HG03095 (cell line): ENCODE data around the gene CC2D1B.

Source experiments
- ATAC-seq: cut with Tn5 transposase; IDR thresholded peaks from one replicate; pipeline ENCODE4 v1.9.1; 2021; ENCODE audit warnings: moderate library complexity; ENCODE audit not compliant: unreplicated experiment

CC2D1B gene

DNA sequence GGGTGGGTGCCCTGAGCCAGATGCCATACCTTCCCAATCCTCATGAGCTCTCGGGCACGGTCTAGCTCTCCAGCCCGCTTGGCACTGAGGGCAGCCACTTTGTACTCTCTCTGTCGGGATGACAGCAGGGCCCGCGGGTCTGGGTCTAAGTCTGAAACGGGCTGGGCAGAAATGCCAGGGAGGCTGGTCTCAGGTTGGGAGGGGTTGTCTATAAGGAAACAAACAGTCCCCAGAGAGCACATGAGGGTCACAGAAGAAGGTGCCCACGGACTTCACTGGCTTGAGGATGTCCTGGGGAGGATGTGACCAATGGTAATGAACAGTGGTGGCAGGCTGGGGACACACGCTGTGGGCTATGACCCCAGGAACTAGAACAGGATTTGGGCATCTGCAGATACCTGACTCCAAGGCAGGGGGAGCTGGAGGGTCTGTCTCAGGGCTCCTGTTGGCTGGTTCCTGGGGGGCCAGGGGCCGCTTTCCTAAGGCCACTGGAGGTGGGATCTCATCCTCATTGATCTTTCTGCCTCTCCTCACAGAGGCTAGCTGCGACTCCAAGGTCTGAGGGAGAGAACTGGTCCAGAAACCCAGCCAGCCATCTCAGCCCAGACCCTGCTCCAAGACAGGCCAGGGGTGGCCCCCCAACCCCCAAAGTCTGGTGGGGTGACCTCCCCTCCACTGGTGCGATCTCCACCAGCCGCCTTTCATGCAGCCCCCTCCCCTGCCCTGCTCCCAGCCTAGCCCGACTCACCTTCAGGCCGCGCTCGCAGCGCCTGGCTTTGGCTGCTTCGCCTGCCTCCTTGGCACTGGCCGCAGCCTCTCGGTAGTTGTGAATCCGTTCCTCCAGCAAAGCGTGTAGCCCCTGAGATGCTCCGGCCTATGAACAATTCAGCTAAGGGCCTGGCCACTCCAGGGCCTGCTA is 6.1 kb downstream of the CC2D1B start:
- no peak for ATAC-seq

DNA sequence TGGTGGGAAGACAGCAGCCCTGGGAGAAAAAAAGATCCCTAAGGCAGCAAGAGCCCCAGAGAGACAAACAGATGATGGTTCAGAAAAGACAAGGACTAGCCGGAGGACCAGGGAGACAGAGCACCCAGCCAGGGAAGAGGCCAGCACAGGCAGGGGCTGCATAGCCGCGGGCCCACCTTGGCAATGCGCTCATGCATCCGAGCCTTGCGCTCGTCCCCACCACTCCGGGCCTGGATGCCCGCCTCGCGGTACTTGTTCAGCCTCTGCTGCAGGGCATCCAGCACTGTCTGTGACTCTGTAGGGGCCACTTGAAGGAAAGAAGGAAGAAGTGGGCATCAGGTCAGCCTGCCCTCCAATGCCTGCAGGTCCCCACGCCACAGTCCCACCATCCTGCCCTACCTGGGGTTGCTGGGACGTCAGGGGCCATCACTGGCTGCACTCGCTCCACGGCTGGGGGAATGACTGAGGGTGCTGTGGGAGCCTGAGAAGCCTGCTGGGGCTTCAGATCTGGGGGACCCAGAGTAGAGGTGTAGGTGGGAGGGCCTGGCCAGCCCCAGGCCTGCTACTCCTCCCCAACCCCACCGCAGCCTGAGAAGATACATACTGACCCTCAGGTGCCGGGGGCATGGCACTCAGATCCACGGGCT is 7.0 kb downstream of the CC2D1B start:
- ATAC-seq: no peak

DNA sequence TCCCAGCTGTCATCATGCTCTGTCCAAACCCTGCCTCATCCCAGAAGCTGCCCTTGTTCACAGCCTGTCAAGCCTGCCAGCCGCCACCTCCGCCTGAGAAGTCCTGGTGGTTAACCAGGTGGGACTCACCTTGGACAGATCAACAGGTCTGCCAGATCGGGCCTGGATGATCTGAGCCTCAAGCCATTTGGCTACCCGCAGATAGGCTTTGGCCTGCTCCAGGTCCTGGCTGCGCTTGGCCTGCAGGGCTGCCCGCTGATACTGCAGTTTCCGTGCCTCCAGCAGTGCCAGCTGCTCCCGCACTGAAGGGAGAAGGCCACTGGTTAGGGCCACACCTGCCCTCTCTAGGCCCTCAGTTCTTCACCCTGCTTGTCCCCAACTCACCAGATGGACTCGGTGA is 8.6 kb downstream of the CC2D1B start:
- ATAC-seq: no peak

DNA sequence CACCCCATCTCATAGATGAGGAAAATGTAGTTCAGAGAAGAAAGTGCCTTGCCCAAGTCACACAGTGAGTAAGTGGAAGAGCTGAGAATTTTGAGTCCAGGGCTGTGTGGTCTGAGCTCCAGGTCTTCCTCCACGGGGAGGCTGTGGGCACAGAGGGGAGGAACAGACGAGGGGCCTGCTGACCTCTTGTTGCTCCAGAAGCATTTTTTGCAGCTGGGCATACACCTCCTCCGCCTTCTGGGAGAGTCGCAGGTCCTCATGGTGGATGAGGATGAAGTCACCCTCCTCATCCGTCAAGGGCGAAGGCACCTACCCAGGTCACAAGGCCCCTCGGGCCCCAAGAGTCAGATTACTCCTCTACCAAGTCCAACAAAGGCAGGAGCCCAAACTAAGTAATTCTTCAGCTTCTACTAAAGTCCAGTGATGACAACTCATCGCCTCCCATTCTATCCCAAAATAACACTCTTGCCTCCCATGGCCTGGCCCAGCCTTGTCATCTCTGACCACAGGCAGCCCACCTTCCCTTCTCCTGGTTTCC is 9.1 kb downstream of the CC2D1B start:
- ATAC-seq: no peak

- ATAC-seq: no peak
Measured at GRCh38 chr1:52355847-52356505, 10.0 kb downstream of the CC2D1B start.

DNA sequence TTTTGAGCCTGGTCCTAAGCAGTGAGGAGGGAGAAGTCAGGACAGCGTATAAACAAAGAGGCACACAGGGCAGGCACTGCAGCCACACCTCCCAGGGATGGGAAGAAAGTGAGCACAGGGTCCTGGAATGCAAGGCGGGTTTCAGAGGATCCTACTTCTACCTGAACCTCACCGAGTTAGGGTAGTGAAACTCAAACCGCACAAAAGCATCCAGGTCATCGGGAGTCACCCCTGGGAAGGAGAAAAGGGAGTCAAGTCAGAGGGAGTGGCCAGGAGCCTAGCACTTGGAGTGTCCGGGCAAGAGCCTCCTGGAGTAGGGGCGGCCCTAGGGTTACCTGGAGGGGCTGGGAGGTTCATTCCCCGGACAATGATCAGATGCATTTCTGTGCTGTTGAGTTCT is 10.6 kb downstream of the CC2D1B start:
- ATAC-seq: no peak

DNA sequence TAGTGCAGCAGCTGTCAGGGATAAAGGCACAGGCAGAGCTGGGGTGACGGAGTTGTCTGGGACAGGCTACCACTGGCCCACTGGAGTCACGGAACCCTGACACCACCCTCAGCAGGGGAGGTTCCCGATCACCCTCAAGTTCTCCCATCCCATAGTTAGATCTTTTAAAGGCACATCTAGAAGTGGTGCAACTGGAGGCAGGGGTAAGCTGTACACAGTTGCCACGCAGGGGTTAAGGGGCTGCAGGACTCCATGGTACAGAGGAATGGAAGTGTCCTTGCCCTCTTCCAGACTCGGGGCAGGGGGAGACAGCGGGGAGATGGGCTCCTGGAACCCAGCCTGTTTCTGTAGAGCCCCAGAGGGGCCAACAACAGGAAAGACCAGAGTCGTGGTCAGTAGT is 13.3 kb downstream of the CC2D1B start:
- no peak for ATAC-seq

GRCh38 chr1:52348704-52349300 is 17.2 kb downstream of the CC2D1B start:
- ATAC-seq: no peak

- no peak for ATAC-seq
Measured at GRCh38 chr1:52346653-52347052, 19.4 kb downstream of the CC2D1B start.

DNA sequence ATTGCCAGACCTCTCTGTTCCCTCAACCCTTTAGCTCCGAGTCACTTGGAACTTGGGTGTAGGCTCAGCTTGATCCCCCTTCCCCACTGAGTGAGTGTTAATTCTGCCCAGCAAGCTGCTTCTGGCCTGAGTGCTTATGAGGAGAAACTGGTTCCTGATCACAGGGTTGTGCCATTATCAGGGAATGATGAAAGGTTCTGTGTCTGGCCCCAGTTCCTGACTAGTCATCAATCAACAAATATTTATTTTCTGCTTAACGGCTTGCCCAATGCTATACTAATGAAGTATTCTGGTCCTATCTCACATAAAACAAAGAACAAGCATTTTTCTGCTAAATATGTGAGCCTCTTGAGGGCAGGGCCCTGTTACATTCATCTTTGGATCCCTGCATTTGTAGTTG is 20.8 kb downstream of the CC2D1B start:
- ATAC-seq: no peak

DNA sequence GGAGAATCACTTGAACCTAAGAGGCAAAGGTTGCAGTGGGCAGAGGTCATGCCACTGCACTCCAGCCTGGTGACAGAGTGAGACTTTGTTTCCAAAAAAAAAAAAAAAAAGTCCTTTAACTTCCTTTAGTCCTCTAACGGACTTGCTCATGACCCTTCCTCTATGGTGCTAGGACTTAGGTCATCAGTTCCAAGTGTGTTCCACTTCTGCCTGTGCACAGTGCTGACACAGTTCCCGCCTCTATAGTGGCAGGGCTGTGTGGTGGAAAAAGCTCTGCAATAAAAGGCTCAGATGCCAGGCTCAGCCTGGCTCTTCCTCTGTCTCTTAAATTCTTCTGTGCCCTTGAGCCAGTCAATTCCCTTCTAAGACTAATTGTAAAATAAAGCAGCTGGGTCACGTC is 22.0 kb downstream of the CC2D1B start:
- ATAC-seq: no peak

DNA sequence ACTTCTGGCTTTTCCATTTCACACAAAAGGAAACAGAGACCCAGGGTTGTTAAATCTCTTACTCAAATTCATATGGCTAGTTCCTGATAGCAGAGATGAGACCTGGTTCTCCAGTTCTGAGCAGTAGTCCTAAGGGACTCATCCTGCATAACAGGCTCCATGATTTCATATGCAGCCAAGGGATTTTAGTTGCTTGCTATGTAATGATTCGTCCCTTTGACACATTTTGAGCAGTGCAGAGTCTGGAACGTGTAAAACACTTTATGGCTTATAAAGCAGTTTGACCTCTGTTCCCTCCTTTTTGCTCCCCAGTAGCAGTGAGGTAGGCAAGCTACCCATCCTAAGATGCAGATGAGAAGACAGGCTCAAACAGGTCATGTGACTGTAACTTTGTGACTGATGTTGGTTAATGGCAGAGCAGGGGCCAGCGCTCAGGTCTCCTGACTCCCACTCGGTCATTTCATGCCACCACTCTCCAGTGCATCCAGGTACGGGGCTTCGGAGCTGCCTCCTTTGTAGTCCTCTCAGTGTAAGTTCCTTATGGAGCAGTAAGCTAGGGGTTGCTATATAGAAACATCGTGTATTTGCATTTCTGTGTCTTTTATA is 24.2 kb downstream of the CC2D1B start:
- no peak for ATAC-seq

- ATAC-seq: no peak
Measured at GRCh38 chr1:52337439-52337838, 28.6 kb downstream of the CC2D1B start.

DNA sequence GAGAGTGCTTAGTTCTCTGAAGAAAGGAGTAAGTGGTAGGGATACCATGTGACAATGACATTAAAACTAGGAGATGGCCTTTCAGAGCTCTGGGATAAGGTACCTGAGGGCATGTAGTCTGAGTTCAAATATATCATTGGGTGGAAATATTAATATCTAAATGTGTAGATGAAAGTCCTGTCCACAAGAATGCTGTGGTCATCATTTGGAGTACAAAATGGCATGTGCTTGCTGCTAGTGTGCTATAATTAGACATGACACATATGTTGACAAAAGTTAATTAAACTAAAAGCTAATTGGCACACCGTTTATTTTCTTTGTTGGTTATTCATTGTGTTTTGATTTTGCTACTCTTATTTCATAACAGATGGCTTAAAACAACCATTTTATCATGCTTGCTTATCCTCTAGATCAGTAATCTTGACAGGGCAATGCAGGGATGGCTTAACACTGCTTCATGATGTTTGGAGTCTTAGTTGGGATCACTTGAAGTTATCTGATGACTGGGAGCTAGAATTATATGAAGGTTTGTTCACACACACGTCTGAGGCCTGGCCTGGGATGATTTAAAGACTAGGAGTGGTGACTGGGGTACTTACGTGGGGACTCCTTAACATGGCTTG is 31.0 kb downstream of the CC2D1B start:
- no peak for ATAC-seq

DNA sequence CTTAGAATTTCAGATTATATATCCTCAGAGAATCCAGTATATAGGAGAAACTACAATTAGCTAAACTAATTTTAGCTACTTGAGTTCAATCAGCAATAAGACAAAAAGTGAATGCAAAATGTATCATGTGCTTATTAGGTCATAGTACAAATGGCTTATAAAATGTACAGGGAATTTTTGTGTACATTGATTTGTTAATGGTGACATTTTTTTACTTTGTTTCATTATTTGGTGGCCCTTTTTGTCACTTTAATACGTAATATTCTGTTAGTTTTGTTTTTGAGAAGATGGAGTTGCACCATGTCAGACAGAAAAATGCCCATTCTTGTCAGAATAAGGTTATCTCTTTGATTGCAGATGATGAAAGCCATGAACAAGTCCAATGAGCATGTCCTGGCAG is 33.6 kb downstream of the CC2D1B start:
- no peak for ATAC-seq

DNA sequence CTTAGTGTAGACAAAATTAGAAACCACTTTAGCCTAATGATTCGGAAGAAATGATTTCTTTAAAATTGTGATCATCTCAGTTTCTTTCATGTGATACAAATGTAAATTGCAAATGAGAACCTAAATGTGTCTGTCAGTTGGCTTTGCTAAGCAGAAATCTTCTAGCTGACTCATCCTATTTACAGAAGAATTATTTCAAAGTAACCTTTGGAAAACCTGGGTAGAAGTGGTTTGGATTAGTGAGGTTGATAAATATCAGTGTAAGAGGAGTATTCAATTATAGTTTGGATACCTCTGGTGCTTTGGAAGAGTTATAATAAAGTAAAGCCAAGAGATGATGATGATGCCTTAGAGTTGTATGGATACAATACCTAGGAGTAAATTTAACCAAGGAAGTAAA is 37.4 kb downstream of the CC2D1B start:
- ATAC-seq: no peak

DNA sequence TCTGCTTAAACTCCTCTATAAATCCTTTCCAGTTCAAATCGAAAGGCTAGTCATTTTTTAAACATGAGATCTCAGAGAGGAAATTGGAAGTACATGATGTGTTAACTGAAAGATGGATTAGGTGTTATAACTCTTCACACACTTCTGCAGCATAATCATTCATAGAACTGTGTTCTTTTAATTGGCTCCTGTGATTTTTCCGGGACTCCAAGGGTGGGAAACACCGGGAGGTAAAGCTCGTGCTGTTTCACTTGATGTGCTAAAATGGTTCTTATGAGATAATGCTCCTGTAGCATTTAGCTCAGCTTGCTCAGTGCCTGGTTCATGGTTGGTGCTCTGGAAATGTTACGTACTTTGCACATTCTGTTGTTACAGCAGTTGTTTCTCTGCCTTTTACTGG is 40.2 kb downstream of the CC2D1B start:
- ATAC-seq: no peak

GRCh38 chr1:52323731-52324130 is 42.3 kb downstream of the CC2D1B start:
- no peak for ATAC-seq

- no peak for ATAC-seq
Measured at GRCh38 chr1:52321061-52321460, 44.9 kb downstream of the CC2D1B start.

DNA sequence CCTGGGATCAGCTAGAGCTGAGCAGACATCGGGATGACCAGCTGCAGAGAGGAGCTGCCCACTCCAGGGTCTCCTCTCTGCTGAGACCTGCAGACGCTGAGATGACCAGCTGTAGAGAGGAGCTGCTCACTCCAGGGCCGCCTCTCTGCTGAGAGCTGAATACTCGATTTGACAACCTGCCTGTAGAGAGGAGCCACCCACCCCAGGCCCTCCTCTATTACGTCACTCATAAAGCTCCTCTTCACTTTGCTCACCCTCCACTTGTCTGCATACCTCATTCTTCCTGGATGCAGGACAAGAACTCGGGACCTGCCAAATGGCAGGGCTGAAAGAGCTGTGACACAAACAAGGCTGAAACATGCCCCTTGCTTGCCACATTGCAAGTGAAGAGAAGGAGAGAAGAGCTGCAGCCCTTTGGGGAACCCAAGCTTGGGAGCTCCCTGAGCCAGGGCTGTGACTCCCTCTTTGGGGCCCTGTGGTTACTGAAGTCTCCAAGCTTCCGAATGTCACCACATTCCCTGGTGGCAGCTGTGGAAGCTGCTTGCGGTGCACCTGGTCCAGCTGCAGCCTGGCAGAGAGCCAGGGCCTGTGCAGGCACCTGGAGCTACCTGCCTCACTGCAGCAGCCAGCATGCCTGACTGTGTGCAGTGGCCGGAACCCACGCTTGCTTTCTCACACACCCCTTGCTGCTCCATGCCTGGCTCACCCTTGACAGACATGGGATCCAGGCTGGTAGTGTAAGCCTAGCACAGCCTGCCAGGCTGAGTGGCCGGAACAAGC is 59.6 kb downstream of the CC2D1B start:
- no peak for ATAC-seq
